HG03064 (cell line): ENCODE results near the gene NKD1.

Source experiments
- ATAC-seq: cut with Tn5 transposase; IDR thresholded peaks from one replicate; pipeline ENCODE4 v1.9.1; 2021; ENCODE audit warnings: low read depth; ENCODE audit not compliant: unreplicated experiment

NKD1 gene

GRCh38 chr16:50609471-50609870 is 61.3 kb downstream of the NKD1 start:
- no peak for ATAC-seq

GRCh38 chr16:50610331-50611262 is 62.4 kb downstream of the NKD1 start:
- ATAC-seq, result no peak

GRCh38 chr16:50611332-50611934 is 63.2 kb downstream of the NKD1 start:
- ATAC-seq, result no peak

GRCh38 chr16:50611995-50612848 is 64.0 kb downstream of the NKD1 start:
- ATAC-seq, result no peak

GRCh38 chr16:50612849-50613198 is 64.6 kb downstream of the NKD1 start:
- ATAC-seq, result no peak

GRCh38 chr16:50613281-50613963 is 65.2 kb downstream of the NKD1 start:
- ATAC-seq, result no peak

- ATAC-seq, result no peak
Measured at GRCh38 chr16:50613964-50614474, 65.8 kb downstream of the NKD1 start.

GRCh38 chr16:50614955-50615724 is 66.9 kb downstream of the NKD1 start:
- ATAC-seq, result no peak

- ATAC-seq, result no peak
Measured at GRCh38 chr16:50615891-50616290, 67.7 kb downstream of the NKD1 start.

GRCh38 chr16:50616386-50616785 is 68.2 kb downstream of the NKD1 start:
- ATAC-seq, result no peak

- no peak for ATAC-seq
Measured at GRCh38 chr16:50616883-50617645, 68.9 kb downstream of the NKD1 start.

GRCh38 chr16:50617646-50618184 is 69.5 kb downstream of the NKD1 start:
- ATAC-seq, result no peak

- ATAC-seq, result no peak
Measured at GRCh38 chr16:50618238-50618918, 70.2 kb downstream of the NKD1 start.

GRCh38 chr16:50619702-50620491 is 71.7 kb downstream of the NKD1 start:
- no peak for ATAC-seq

GRCh38 chr16:50620646-50621451 is 72.7 kb downstream of the NKD1 start:
- no peak for ATAC-seq

GRCh38 chr16:50621452-50621792 is 73.2 kb downstream of the NKD1 start:
- ATAC-seq, result no peak

GRCh38 chr16:50622029-50622428 is 73.8 kb downstream of the NKD1 start:
- no peak for ATAC-seq
